ENCODE results near the gene NLGN1. TPM values are rescaled to one million over a fixed set of nuclear protein-coding genes. Genes with fewer than 3 reads are reported as not detected.

NLGN1 gene
- total RNA-seq, 1 donor from 2014 or later = 34.8 TPM

GRCh38 chr3:173742491-173742890 is 344.9 kb downstream of the NLGN1 start:
- TF ChIP-seq EZH2 (IDR thresholded peaks at IDR 0.05) = no peak
- no peak for TF ChIP-seq CTCF (IDR thresholded peaks at IDR 0.05)
- Mint-ChIP-seq H3K4me1 (no peaks in the 10 kb centered on the region), H3K36me3 (peaks cover 6% of the 10 kb centered on the region), H3K27me3 (ENCODE audit: insufficient read depth, low read depth) (no peaks in the 10 kb centered on the region), H3K27ac (no peak overlapping the region), H3K9me3 (no peaks in the 10 kb centered on the region), H3K4me3 (no peak overlapping the region)
- H3K9ac ChIP-seq = no peak overlapping the region
- no peaks in the 10 kb centered on the region for H3K9me3 ChIP-seq (ENCODE audit: low read depth)
- H3K79me2 ChIP-seq (ENCODE audit: low read depth) = no peaks in the 10 kb centered on the region
- no peaks in the 10 kb centered on the region for H4K20me1 ChIP-seq (ENCODE audit: low read depth)
- H3K4me1 ChIP-seq = peaks cover 12% of the 10 kb centered on the region
- DNase-seq (ENCODE audit: low spot score) = no peak
- H3K4me2 ChIP-seq = no peak overlapping the region
- no peaks in the 10 kb centered on the region for H3K27me3 ChIP-seq
- no peak overlapping the region for H2AFZ ChIP-seq (replicated peaks)
- H3K4me3 ChIP-seq = no peak overlapping the region
- no peak overlapping the region for H3K27ac ChIP-seq
- no peaks in the 10 kb centered on the region for H3K36me3 ChIP-seq
- no peaks in the 10 kb centered on the region for H3F3A ChIP-seq (ENCODE audit: low read depth)

GRCh38 chr3:173743111-173743510 is 345.6 kb downstream of the NLGN1 start:
- H3K9ac ChIP-seq = no peak overlapping the region
- H3K9me3 ChIP-seq (ENCODE audit: low read depth) = no peaks in the 10 kb centered on the region
- no peaks in the 10 kb centered on the region for H3K9me3 Mint-ChIP-seq
- H3K36me3 ChIP-seq = no peaks in the 10 kb centered on the region
- H3K4me1 ChIP-seq = peaks cover 12% of the 10 kb centered on the region
- H3K79me2 ChIP-seq (ENCODE audit: low read depth) = no peaks in the 10 kb centered on the region
- DNase-seq (ENCODE audit: low spot score) = no peak
- H3K4me1 Mint-ChIP-seq = no peaks in the 10 kb centered on the region
- no peak overlapping the region for H3K4me3 ChIP-seq
- no peaks in the 10 kb centered on the region for H3K27me3 ChIP-seq
- H3K4me3 Mint-ChIP-seq = no peak overlapping the region
- H3K4me2 ChIP-seq = no peak overlapping the region
- TF ChIP-seq EZH2 (IDR thresholded peaks at IDR 0.05) (no peak), CTCF (IDR thresholded peaks at IDR 0.05) (no peak), EZH2phosphoT487 (IDR thresholded peaks at IDR 0.05) (no peak)
- H2AFZ ChIP-seq (replicated peaks) = no peak overlapping the region
- no peak overlapping the region for H3K27ac ChIP-seq
- H3F3A ChIP-seq (ENCODE audit: low read depth) = no peaks in the 10 kb centered on the region
- no peaks in the 10 kb centered on the region for H3K27me3 Mint-ChIP-seq (ENCODE audit: insufficient read depth, low read depth)
- no peak overlapping the region for H3K27ac Mint-ChIP-seq
- H3K36me3 Mint-ChIP-seq = peaks cover 6% of the 10 kb centered on the region
- H4K20me1 ChIP-seq (ENCODE audit: low read depth) = no peaks in the 10 kb centered on the region

- Mint-ChIP-seq H3K9me3 (no peaks in the 10 kb centered on the region), H3K27ac (no peak overlapping the region), H3K4me3 (no peak overlapping the region), H3K4me1 (no peaks in the 10 kb centered on the region), H3K27me3 (ENCODE audit: insufficient read depth, low read depth) (no peaks in the 10 kb centered on the region), H3K36me3 (peaks cover 5% of the 10 kb centered on the region)
- no peaks in the 10 kb centered on the region for H3K36me3 ChIP-seq
- H3K27me3 ChIP-seq = no peaks in the 10 kb centered on the region
- H3F3A ChIP-seq (ENCODE audit: low read depth) = no peaks in the 10 kb centered on the region
- peaks cover 12% of the 10 kb centered on the region for H3K4me1 ChIP-seq
- H3K4me2 ChIP-seq = no peak overlapping the region
- TF ChIP-seq EZH2phosphoT487 (IDR thresholded peaks at IDR 0.05) (no peak), CTCF (IDR thresholded peaks at IDR 0.05) (no peak), EZH2 (IDR thresholded peaks at IDR 0.05) (no peak)
- H3K27ac ChIP-seq = no peak overlapping the region
- H3K9ac ChIP-seq = no peak overlapping the region
- no peaks in the 10 kb centered on the region for H3K9me3 ChIP-seq (ENCODE audit: low read depth)
- no peak for DNase-seq (ENCODE audit: low spot score)
- H3K79me2 ChIP-seq (ENCODE audit: low read depth) = no peaks in the 10 kb centered on the region
- no peak overlapping the region for H2AFZ ChIP-seq (replicated peaks)
- H4K20me1 ChIP-seq (ENCODE audit: low read depth) = no peaks in the 10 kb centered on the region
- no peak overlapping the region for H3K4me3 ChIP-seq
Measured at GRCh38 chr3:173743516-173743915, 346.0 kb downstream of the NLGN1 start.

GRCh38 chr3:173744479-173744878 is 346.9 kb downstream of the NLGN1 start:
- H4K20me1 ChIP-seq (ENCODE audit: low read depth) = no peaks in the 10 kb centered on the region
- H3K9me3 ChIP-seq (ENCODE audit: low read depth) = no peaks in the 10 kb centered on the region
- H3K4me2 ChIP-seq = no peak overlapping the region
- H3K27me3 Mint-ChIP-seq (ENCODE audit: insufficient read depth, low read depth) = no peaks in the 10 kb centered on the region
- H3K36me3 ChIP-seq = no peaks in the 10 kb centered on the region
- no peak overlapping the region for H3K9ac ChIP-seq
- no peaks in the 10 kb centered on the region for H3K27me3 ChIP-seq
- no peaks in the 10 kb centered on the region for H3K36me3 Mint-ChIP-seq
- peaks cover 5% of the 10 kb centered on the region for H3K4me1 ChIP-seq
- H3K4me3 Mint-ChIP-seq = no peak overlapping the region
- H3K4me3 ChIP-seq = no peak overlapping the region
- H3K27ac Mint-ChIP-seq = no peak overlapping the region
- no peaks in the 10 kb centered on the region for H3K4me1 Mint-ChIP-seq
- no peaks in the 10 kb centered on the region for H3K79me2 ChIP-seq (ENCODE audit: low read depth)
- DNase-seq (ENCODE audit: low spot score) = no peak
- H3K27ac ChIP-seq = no peak overlapping the region
- no peak overlapping the region for H2AFZ ChIP-seq (replicated peaks)
- H3K9me3 Mint-ChIP-seq = no peaks in the 10 kb centered on the region
- TF ChIP-seq EZH2phosphoT487 (IDR thresholded peaks at IDR 0.05) (no peak), EZH2 (IDR thresholded peaks at IDR 0.05) (no peak), CTCF (IDR thresholded peaks at IDR 0.05) (no peak)
- H3F3A ChIP-seq (ENCODE audit: low read depth) = no peaks in the 10 kb centered on the region
